Measurements from ENCODE around the gene ATXN7L2.

DNA sequence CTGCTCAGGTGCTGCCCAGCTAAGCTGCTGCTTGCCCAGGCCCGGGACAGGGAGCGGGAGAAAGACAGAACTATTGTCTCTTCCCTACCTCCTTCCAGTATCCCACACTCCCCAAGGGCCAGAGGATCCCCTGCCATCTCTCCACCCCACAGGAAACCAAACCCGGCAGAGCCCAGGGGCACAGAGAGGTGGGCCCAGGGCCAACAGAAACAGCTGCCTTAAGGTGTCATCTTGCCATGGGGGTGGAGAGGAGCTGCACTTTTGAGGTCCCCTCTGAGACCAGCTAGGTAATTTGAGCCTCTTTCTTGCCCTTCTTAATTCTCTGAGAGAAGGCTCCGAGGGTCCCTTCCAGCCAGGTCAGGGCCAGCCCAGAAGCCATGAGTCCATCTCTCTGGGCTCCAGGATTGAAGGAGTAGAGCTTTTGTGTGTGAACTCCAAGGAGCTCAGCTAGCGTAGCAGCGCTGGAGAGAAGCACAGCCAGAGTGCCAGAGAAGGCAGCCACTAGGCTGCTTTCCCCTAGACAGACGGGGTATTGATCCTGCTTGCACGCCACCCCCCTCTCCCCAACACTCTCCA, 46.3 kb downstream of the ATXN7L2 start:
- TF ChIP-seq, protein P1, sequence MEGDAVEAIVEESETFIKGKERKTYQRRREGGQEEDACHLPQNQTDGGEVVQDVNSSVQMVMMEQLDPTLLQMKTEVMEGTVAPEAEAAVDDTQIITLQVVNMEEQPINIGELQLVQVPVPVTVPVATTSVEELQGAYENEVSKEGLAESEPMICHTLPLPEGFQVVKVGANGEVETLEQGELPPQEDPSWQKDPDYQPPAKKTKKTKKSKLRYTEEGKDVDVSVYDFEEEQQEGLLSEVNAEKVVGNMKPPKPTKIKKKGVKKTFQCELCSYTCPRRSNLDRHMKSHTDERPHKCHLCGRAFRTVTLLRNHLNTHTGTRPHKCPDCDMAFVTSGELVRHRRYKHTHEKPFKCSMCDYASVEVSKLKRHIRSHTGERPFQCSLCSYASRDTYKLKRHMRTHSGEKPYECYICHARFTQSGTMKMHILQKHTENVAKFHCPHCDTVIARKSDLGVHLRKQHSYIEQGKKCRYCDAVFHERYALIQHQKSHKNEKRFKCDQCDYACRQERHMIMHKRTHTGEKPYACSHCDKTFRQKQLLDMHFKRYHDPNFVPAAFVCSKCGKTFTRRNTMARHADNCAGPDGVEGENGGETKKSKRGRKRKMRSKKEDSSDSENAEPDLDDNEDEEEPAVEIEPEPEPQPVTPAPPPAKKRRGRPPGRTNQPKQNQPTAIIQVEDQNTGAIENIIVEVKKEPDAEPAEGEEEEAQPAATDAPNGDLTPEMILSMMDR (IDR thresholded peaks at IDR 0.05), result no peak
- TF ChIP-seq POLR2A (IDR thresholded peaks at IDR 0.05), result no peak
